GM13977 (cell line): Measurements from ENCODE around the gene C6orf62.

ENCODE experiments used
- DNase-seq: peaks from one replicate; pipeline ENCODE4 v3.0.0; 2012; ENCODE audit warnings: low spot score
- CTCF ChIP-seq: IDR thresholded peaks from 2 replicates; pipeline ENCODE4 v1.5.1; 2012; ENCODE audit warnings: mild to moderate bottlenecking, control low read depth; ENCODE audit not compliant: insufficient read depth; ENCODE audit errors: extremely low read depth, missing control alignments
- in situ Hi-C: fragments of 300-500 bp; cut with MboI; formaldehyde crosslinking; loops from one replicate; pipeline ENCODE4 v1.12.0; 2022; ENCODE audit warnings: low sequenced_read_pairs, low pct_unique_long_range_greater_than_20kb, mixed read lengths, inconsistent platforms; ENCODE audit not compliant: unreplicated experiment

C6orf62 gene

GRCh38 chr6:24692003-24692402 is 27.0 kb downstream of the C6orf62 start:
- no peak for TF ChIP-seq CTCF
- in situ Hi-C loops, result loop anchor here (10.0 to 25.0 kb wide), 2 partner anchors 107 to 255 kb away; no protein-coding TSS in a partner anchor
- no peak for DNase-seq

GRCh38 chr6:24691550-24691949 is 27.4 kb downstream of the C6orf62 start:
- no peak for TF ChIP-seq CTCF
- in situ Hi-C loops, result loop anchor here (10.0 to 25.0 kb wide), 2 partner anchors 107 to 254 kb away; no protein-coding TSS in a partner anchor
- DNase-seq, result no peak

GRCh38 chr6:24690593-24690992 is 28.4 kb downstream of the C6orf62 start:
- TF ChIP-seq CTCF, result no peak
- in situ Hi-C loops, result loop anchor here (10.0 to 25.0 kb wide), 2 partner anchors 106 to 253 kb away; no protein-coding TSS in a partner anchor

GRCh38 chr6:24689964-24690363 is 29.0 kb downstream of the C6orf62 start:
- in situ Hi-C loops, result loop anchor here (10.0 to 25.0 kb wide), 2 partner anchors 105 to 253 kb away; no protein-coding TSS in a partner anchor

More at GRCh38 chr6:24690593-24690992, 28.4 kb downstream of the C6orf62 start:
- no peak for DNase-seq

GRCh38 chr6:24686946-24687345 is 32.0 kb downstream of the C6orf62 start:
- in situ Hi-C loops, result loop anchor here (25.0 kb wide), 1 partner anchor 250 kb away; no protein-coding TSS in a partner anchor
- TF ChIP-seq CTCF, result no peak
- no peak for DNase-seq

More at GRCh38 chr6:24689964-24690363, 29.0 kb downstream of the C6orf62 start:
- no peak for DNase-seq
- no peak for TF ChIP-seq CTCF

- DNase-seq, result no peak
- TF ChIP-seq CTCF, result no peak
- in situ Hi-C loops, result loop anchor here (25.0 kb wide), 1 partner anchor 249 kb away; no protein-coding TSS in a partner anchor
Measured at GRCh38 chr6:24686408-24686807, 32.5 kb downstream of the C6orf62 start.
